IgD-negative memory B cell (primary cell): ENCODE data around the gene CAST. TPM values are rescaled to one million over a fixed set of nuclear protein-coding genes. Genes with fewer than 3 reads are reported as not detected.
"Not testable (repeated sequence)": the region's sequence is repeated elsewhere in the genome, so short reads cannot be mapped to it uniquely, and the experiment has no call there.

ENCODE experiments used
- H3K27ac Mint-ChIP-seq, 3 donors: one replicate each; pipeline ENCODE4 v1.8.0; 2020 to 2022; ENCODE audit warnings: mild to moderate bottlenecking in 3 of 3, mixed read lengths in 3 of 3, moderate library complexity in 1 of 3
- H3K27me3 Mint-ChIP-seq: one replicate; pipeline ENCODE4 v1.8.0; 2021; ENCODE audit warnings: mixed read lengths
- H3K36me3 Mint-ChIP-seq: one replicate; pipeline ENCODE4 v1.8.0; 2020; ENCODE audit warnings: mild to moderate bottlenecking, mixed read lengths
- H3K4me1 Mint-ChIP-seq, 3 donors: one replicate each; pipeline ENCODE4 v1.8.0; 2020 to 2022; ENCODE audit warnings: mixed read lengths in 3 of 3, mild to moderate bottlenecking in 1 of 3
- H3K4me3 Mint-ChIP-seq, 4 donors: one replicate each; pipeline ENCODE4 v1.8.0; 2020 to 2022; ENCODE audit warnings: mild to moderate bottlenecking in 4 of 4, mixed read lengths in 4 of 4, moderate library complexity in 3 of 4
- H3K9me3 Mint-ChIP-seq, 3 donors: one replicate each; pipeline ENCODE4 v1.8.0; 2020 to 2021; ENCODE audit warnings: mixed read lengths in 3 of 3, mild to moderate bottlenecking in 1 of 3
- polyA plus RNA-seq: library from polyadenylated mRNA; unstranded; fragments of 300-500 nt; fragmentation: Illumina TruSeq; gene quantifications from one replicate; pipeline ENCODE4 v1.2.3, GENCODE V29; 2021

Gene CAST
- polyA plus RNA-seq, 1 donor from 2014 or later = 71.7 TPM

DNA sequence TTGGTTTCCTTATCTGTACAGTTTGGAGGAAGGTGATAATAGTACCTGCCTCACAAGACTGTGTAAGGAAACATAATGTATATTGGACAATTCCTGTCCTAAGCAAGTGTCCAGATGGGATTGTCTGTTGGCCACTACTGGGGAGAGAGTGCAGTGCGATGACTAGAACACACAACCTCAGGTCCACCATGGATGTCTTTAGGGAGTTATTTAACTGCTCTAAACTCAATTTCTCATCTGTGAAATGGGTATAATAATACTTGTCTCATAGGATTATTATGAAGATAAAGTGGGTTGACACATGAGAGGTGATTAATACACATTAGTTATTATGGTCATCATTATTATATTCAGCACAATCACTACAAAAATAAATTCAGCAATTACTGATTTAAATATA lies 63.1 kb downstream of the CAST start:
- H3K4me3 Mint-ChIP-seq = no peak overlapping the region
- H3K4me1 Mint-ChIP-seq = peaks cover 4 to 9% (median 4%) of the 10 kb centered on the region in 3 donors
- no peaks in the 10 kb centered on the region for H3K27me3 Mint-ChIP-seq
- H3K27ac Mint-ChIP-seq = peak overlapping the region in 1 of 3 donors; percentile 23
- H3K36me3 Mint-ChIP-seq = no peaks in the 10 kb centered on the region
- no peaks in the 10 kb centered on the region for H3K9me3 Mint-ChIP-seq

DNA sequence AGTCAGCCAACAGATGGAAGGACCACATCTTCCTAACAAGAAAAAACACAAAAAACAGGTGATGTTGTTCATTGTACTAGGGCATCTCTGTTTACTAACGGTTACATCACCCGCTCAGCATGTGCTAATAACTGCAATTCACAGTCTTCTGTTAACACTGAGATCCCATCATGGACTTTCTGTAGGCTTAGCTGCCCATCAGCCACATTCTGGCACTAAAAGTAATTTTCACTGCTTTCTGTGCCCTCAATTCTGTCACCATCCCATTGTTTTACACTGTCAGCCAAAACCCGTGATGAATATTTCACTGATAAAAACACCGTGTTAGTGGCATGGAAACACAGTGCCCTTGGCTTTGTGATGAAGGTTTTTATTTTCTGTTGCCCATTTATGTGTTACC lies 64.6 kb downstream of the CAST start:
- no peak overlapping the region for H3K4me3 Mint-ChIP-seq
- H3K36me3 Mint-ChIP-seq = peaks cover 4% of the 10 kb centered on the region
- H3K4me1 Mint-ChIP-seq = peaks cover 2 to 4% (median 3%) of the 10 kb centered on the region in 3 donors
- no peaks in the 10 kb centered on the region for H3K27me3 Mint-ChIP-seq
- no peaks in the 10 kb centered on the region for H3K9me3 Mint-ChIP-seq
- H3K27ac Mint-ChIP-seq = no peak overlapping the region

DNA sequence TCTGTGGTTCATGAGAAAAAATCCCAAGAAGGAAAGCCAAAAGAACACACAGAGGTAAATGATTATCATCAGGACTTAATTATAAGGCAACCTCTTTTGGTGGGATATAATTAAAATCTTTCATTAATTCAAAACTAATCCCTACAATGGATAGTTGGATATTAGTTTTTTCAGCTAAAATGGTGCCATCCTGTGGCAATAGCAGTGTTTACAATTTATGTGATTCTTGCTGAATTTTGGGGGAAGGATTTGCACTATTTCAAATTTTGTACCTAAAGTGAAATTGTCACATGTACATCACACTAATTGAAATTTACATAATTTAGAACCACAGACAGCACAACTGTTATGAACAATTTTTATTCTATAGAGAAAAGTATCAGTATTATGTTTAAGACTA lies 67.0 kb downstream of the CAST start:
- no peaks in the 10 kb centered on the region for H3K9me3 Mint-ChIP-seq
- no peak overlapping the region for H3K4me3 Mint-ChIP-seq
- no peaks in the 10 kb centered on the region for H3K27me3 Mint-ChIP-seq
- no peak overlapping the region for H3K27ac Mint-ChIP-seq
- peaks cover 4% of the 10 kb centered on the region for H3K36me3 Mint-ChIP-seq
- H3K4me1 Mint-ChIP-seq = peaks cover 4 to 8% (median 5%) of the 10 kb centered on the region in 3 donors

DNA sequence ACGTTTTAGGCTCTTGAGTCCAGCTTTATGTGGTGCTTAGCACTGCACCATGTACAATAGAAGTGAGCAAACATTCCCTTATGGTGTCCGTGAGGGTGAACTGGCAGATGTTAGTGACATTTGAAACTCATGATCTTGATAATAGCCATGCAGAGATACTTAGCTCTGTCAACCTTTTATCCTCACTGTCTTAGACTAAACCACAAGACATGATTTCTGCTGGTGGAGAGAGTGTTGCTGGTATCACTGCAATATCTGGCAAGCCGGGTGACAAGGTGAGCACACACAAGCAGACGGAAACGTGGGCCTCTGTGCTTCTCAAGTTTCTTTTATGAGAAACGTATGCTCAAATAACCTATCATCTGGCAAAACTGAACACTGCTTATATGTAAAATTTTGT lies 68.4 kb downstream of the CAST start:
- Mint-ChIP-seq H3K4me3 (no peak overlapping the region), H3K36me3 (peaks cover 4% of the 10 kb centered on the region), H3K4me1 (peaks cover 4 to 15% (median 15%) of the 10 kb centered on the region in 3 donors), H3K27me3 (no peaks in the 10 kb centered on the region), H3K9me3 (no peaks in the 10 kb centered on the region), H3K27ac (peak overlapping the region in 1 of 3 donors; percentile 83)

GRCh38 chr5:96733771-96734500 lies 71.8 kb downstream of the CAST start:
- peaks cover 4% of the 10 kb centered on the region for H3K36me3 Mint-ChIP-seq
- no peak overlapping the region for H3K4me3 Mint-ChIP-seq
- H3K27me3 Mint-ChIP-seq = no peaks in the 10 kb centered on the region
- peak overlapping the region in 2 of 3 donors; percentile 51 to 76 for H3K27ac Mint-ChIP-seq
- H3K4me1 Mint-ChIP-seq = peaks cover 8 to 18% (median 17%) of the 10 kb centered on the region in 3 donors
- no peaks in the 10 kb centered on the region for H3K9me3 Mint-ChIP-seq

- Mint-ChIP-seq H3K9me3 (no peaks in the 10 kb centered on the region), H3K36me3 (peaks cover 4% of the 10 kb centered on the region), H3K4me1 (peaks cover 7 to 18% (median 17%) of the 10 kb centered on the region in 3 donors), H3K4me3 (peak overlapping the region in 1 of 4 donors; percentile 19), H3K27me3 (no peaks in the 10 kb centered on the region), H3K27ac (peak overlapping the region in 1 of 3 donors; percentile 39)
Observed at GRCh38 chr5:96734871-96735325, 72.7 kb downstream of the CAST start.

GRCh38 chr5:96736937-96737336 lies 74.8 kb downstream of the CAST start:
- H3K4me3 Mint-ChIP-seq = no peak overlapping the region
- H3K36me3 Mint-ChIP-seq = no peaks in the 10 kb centered on the region
- H3K27me3 Mint-ChIP-seq = no peaks in the 10 kb centered on the region
- peaks cover 7 to 18% (median 17%) of the 10 kb centered on the region in 3 donors for H3K4me1 Mint-ChIP-seq
- H3K9me3 Mint-ChIP-seq = no peaks in the 10 kb centered on the region
- peak overlapping the region in 1 of 3 donors; percentile 53 for H3K27ac Mint-ChIP-seq

DNA sequence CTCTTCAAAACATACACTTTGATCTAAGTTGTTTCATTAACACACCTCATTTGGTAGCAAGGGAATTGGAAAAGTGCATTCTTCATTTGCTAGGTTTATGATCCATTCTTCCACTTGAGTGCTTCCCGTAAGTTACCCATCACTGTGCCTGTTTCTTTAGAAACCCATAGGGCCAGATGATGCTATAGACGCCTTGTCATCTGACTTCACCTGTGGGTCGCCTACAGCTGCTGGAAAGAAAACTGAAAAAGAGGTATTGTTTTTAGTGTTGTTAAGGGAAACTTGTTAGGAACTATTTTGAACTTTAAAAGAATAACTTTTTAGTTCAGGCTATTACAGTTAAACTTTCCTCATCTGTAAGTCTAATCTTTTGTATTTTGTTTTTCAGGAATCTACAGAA lies 78.9 kb downstream of the CAST start:
- Mint-ChIP-seq H3K4me3 (no peak overlapping the region), H3K27me3 (no peaks in the 10 kb centered on the region), H3K9me3 (no peaks in the 10 kb centered on the region), H3K4me1 (peaks cover 0 to 4% (median 2%) of the 10 kb centered on the region in 3 donors), H3K27ac (peak overlapping the region in 1 of 3 donors; percentile 77), H3K36me3 (peaks cover 2% of the 10 kb centered on the region)

DNA sequence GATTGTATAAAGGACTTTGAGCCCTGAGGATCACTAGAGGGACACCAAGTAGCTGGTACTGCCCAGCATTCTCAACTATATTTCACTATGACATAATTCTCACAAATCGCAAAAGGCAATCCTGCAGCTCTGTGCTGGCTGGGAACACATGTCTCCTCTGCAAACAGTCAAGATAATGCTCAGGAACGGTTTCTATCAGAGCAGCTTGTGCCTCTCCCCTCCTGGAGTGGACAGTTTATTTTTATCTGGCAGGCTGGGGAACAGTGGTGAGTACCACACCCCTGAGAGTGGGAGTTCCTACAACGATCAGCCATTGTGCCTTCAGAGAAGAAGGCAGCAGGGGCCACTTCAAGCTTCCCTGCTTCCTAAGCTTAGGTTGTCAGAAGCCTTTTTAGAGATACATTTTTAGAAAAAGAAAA lies 79.7 kb downstream of the CAST start:
- H3K36me3 Mint-ChIP-seq = peaks cover 2% of the 10 kb centered on the region
- no peak overlapping the region for H3K4me3 Mint-ChIP-seq
- H3K27me3 Mint-ChIP-seq = no peaks in the 10 kb centered on the region
- H3K9me3 Mint-ChIP-seq = no peaks in the 10 kb centered on the region
- H3K27ac Mint-ChIP-seq = no peak overlapping the region
- peaks cover 0 to 2% (median 0%) of the 10 kb centered on the region in 3 donors for H3K4me1 Mint-ChIP-seq

DNA sequence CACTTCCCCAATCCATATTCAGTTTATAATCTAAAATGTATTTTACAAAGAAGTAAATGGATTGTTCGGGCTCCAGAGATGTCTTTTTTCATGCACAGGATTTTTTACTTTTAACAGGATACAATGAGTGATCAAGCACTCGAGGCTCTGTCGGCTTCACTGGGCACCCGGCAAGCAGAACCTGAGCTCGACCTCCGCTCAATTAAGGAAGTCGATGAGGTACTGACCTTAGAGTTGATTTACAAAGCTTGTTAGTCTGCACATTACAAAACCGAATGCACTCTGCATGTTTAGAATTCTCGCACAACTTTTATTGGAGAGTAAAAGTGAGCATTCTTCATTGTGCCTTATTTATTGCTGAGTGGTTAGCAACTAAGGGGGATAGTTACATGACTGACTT lies 80.4 kb downstream of the CAST start:
- H3K36me3 Mint-ChIP-seq = peaks cover 2% of the 10 kb centered on the region

GRCh38 chr5:96743065-96743768 lies 81.0 kb downstream of the CAST start:
- Mint-ChIP-seq H3K4me3 (no peak overlapping the region), H3K36me3 (peaks cover 2% of the 10 kb centered on the region), H3K27me3 (no peaks in the 10 kb centered on the region), H3K4me1 (no peaks in the 10 kb centered on the region), H3K9me3 (no peaks in the 10 kb centered on the region), H3K27ac (peak overlapping the region in 2 of 3 donors; percentile 4 to 67)

More for the DNA sequence above, 80.4 kb downstream of the CAST start:
- Mint-ChIP-seq H3K4me3 (no peak overlapping the region), H3K9me3 (no peaks in the 10 kb centered on the region), H3K27me3 (no peaks in the 10 kb centered on the region), H3K27ac (no peak overlapping the region), H3K4me1 (no peaks in the 10 kb centered on the region)

DNA sequence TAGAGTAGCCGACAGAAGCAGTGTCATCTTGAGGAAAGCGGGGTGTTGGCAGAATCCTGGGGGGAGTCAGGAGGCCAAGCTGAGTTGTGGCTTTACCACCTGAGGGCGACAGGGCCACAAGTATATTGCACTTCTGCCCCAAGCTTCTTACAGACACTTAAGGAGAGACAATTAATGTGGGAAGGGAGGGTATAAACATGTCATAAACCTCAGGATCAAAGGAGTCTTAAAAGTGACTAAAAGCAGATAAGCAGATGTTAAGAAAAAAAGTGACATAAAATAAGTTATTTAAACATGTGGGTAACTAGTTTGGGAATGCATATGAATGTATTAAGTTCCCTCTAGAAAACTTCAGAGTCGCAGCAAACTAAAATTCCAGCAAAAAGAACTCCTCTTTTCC lies 81.6 kb downstream of the CAST start:
- Mint-ChIP-seq H3K4me1 (no peaks in the 10 kb centered on the region), H3K27ac (peak overlapping the region in 1 of 3 donors; percentile 67), H3K9me3 (no peaks in the 10 kb centered on the region), H3K27me3 (no peaks in the 10 kb centered on the region), H3K36me3 (peaks cover 2% of the 10 kb centered on the region), H3K4me3 (no peak overlapping the region)

- peak overlapping the region in 1 of 3 donors; percentile 31 for H3K27ac Mint-ChIP-seq
- not testable (repeated sequence) for H3K9me3 Mint-ChIP-seq, H3K27me3 Mint-ChIP-seq, H3K36me3 Mint-ChIP-seq, H3K4me1 Mint-ChIP-seq, H3K4me3 Mint-ChIP-seq
Observed at GRCh38 chr5:96744218-96744617, 82.0 kb downstream of the CAST start.

- Mint-ChIP-seq H3K4me1 (no peaks in the 10 kb centered on the region), H3K27ac (peak overlapping the region in 2 of 3 donors; percentile 31 to 71), H3K36me3 (peaks cover 2% of the 10 kb centered on the region), H3K9me3 (no peaks in the 10 kb centered on the region), H3K27me3 (no peaks in the 10 kb centered on the region), H3K4me3 (no peak overlapping the region)
Observed at GRCh38 chr5:96745025-96745424, 82.8 kb downstream of the CAST start.

DNA sequence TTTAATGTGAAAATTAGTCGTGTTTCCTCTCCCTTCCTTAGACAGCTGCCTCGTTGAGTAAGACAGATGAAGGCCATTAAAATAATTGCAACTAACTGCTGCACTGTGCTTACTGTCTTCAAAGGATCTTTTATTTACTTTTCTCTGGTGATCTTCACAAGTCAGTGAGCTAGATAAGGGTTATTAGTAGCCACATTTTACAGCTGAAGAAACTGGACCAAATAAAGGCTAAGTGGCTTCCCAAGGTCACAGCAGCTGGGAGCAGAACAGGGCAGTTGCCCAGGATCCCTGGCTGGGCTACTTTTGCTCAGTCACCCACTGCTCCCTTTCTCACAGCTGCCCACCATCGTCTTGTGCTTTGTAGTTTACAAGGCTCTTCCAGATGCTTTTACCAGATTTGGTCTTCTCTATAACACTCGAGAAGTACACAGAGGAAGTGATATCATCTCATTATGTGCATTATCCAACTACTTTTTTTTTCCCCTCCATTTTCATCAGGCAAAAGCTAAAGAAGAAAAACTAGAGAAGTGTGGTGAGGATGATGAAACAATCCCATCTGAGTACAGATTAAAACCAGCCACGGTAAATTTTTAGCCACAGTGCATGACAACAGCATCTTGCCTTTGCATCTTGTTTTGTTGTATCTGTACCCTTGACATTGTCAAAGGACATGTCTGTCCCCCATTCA lies 83.8 kb downstream of the CAST start:
- H3K9me3 Mint-ChIP-seq = no peaks in the 10 kb centered on the region
- no peaks in the 10 kb centered on the region for H3K4me1 Mint-ChIP-seq
- peaks cover 2% of the 10 kb centered on the region for H3K36me3 Mint-ChIP-seq
- H3K4me3 Mint-ChIP-seq = no peak overlapping the region
- no peaks in the 10 kb centered on the region for H3K27me3 Mint-ChIP-seq
- peak overlapping the region in 1 of 3 donors; percentile 28 for H3K27ac Mint-ChIP-seq
